ENCODE results near the gene EMB.

GRCh38 chr5:50441493-50441955 lies 436 bp upstream of the EMB start:
- TF ChIP-seq GATA2 (IDR thresholded peaks at IDR 0.05; ENCODE audit: low read depth, low read length) (no peak), GATA3 (IDR thresholded peaks at IDR 0.05; ENCODE audit: low read depth, low read length) (no peak)

Data from SH-SY5Y (cell line).